Choroid plexus epithelial cell (primary cell): ENCODE results near the gene TEKTIP1.
A peak's percentile ranks its signal among the peaks of the same experiment; 100 is the strongest.
"Not testable (repeated sequence)": the region's sequence is repeated elsewhere in the genome, so short reads cannot be mapped to it uniquely, and the experiment has no call there.

Experiments
- DNase-seq: peaks from one replicate; pipeline ENCODE4 v3.0.0-alpha.2; 2010; ENCODE audit warnings: low read depth
- H3K4me3 ChIP-seq: 2 replicates; pipeline ENCODE4 v1.5.1; 2011; ENCODE audit warnings: low read depth, mild to moderate bottlenecking, control low read depth, low read length, moderate library complexity
- CTCF ChIP-seq: conservative IDR thresholded peaks from 2 replicates; pipeline ENCODE4 v1.5.1; 2011; ENCODE audit warnings: low read depth, mild to moderate bottlenecking, control low read depth, inconsistent platforms, low read length, moderate library complexity

The TEKTIP1 gene

GRCh38 chr19:3575949-3576673 lies 37.1 kb downstream of the TEKTIP1 start:
- TF ChIP-seq CTCF: no peak
- no peak overlapping the region for H3K4me3 ChIP-seq
- no peak for DNase-seq

- H3K4me3 ChIP-seq: peak overlapping the region; percentile 35
- peak; percentile 69 for DNase-seq
- TF ChIP-seq CTCF: no peak
Measured at GRCh38 chr19:3576696-3577443, 37.9 kb downstream of the TEKTIP1 start.

- no peak for TF ChIP-seq CTCF
- no peak for DNase-seq
- no peak overlapping the region for H3K4me3 ChIP-seq
Measured at GRCh38 chr19:3577723-3578344, 38.9 kb downstream of the TEKTIP1 start.

- no peak for DNase-seq
- no peak overlapping the region for H3K4me3 ChIP-seq
- TF ChIP-seq CTCF: no peak
Measured at GRCh38 chr19:3578390-3578789, 39.4 kb downstream of the TEKTIP1 start.

- no peak overlapping the region for H3K4me3 ChIP-seq
- peak; percentile 95 for DNase-seq
- TF ChIP-seq CTCF: no peak
Measured at GRCh38 chr19:3580156-3580934, 41.4 kb downstream of the TEKTIP1 start.

GRCh38 chr19:3581792-3582191 lies 42.8 kb downstream of the TEKTIP1 start:
- not testable (repeated sequence) for DNase-seq

GRCh38 chr19:3584036-3584802 lies 45.2 kb downstream of the TEKTIP1 start:
- not testable (repeated sequence) for DNase-seq, H3K4me3 ChIP-seq

More at GRCh38 chr19:3581792-3582191, 42.8 kb downstream of the TEKTIP1 start:
- H3K4me3 ChIP-seq: not testable (repeated sequence)
